Activated T-helper 2 cell treated with anti-CD3 and anti-CD28 coated beads, Interferon-gamma antibody, Interleukin-2, Interleukin-4, amounts not matched to agents 10 μg/mL and 5 μg/mL and 100 μg/mL, durations not matched to agents 14 hours and 24 hours and 36 hours (primary cell): ENCODE results near the gene SEMA4D. TPM values are rescaled to one million over a fixed set of nuclear protein-coding genes. Genes with fewer than 3 reads are reported as not detected.

ENCODE experiments used
- DNase-seq: peaks from one replicate; pipeline ENCODE4 v3.0.0; 2021; ENCODE audit warnings: low spot score
- H3K27ac Mint-ChIP-seq: one replicate; pipeline ENCODE4 v1.8.0; 2021; ENCODE audit warnings: mixed read lengths
- H3K27me3 Mint-ChIP-seq: one replicate; pipeline ENCODE4 v1.8.0; 2021; ENCODE audit warnings: low read depth, mixed read lengths
- H3K36me3 Mint-ChIP-seq: one replicate; pipeline ENCODE4 v1.8.0; 2021; ENCODE audit warnings: low read depth, mixed read lengths
- H3K4me1 Mint-ChIP-seq: one replicate; pipeline ENCODE4 v1.8.0; 2021; ENCODE audit warnings: low read depth, mixed read lengths
- H3K4me3 Mint-ChIP-seq: one replicate; pipeline ENCODE4 v1.8.0; 2021; ENCODE audit warnings: low read depth, mild to moderate bottlenecking, moderate library complexity, mixed read lengths
- H3K9me3 Mint-ChIP-seq: one replicate; pipeline ENCODE4 v1.8.0; 2021; ENCODE audit warnings: mixed read lengths
- intact Hi-C: fragments of 100-400 bp; cut with micrococcal nuclease; formaldehyde crosslinking; loops from one replicate; pipeline ENCODE4 v1.15.1; 2023
- total RNA-seq: library from RNA; stranded (reverse); gene quantifications from 2 replicates; pipeline ENCODE4 v1.2.3, GENCODE V29; 2022

SEMA4D gene
- total RNA-seq, 1 donor from 2014 or later = 317 TPM

- H3K9me3 Mint-ChIP-seq = no peaks in the 10 kb centered on the region
- no peak for DNase-seq
- H3K4me3 Mint-ChIP-seq = peak overlapping the region; percentile 97
- intact Hi-C loops = loop anchor here (2.0 to 5.0 kb wide), 2 partner anchors 166 to 191 kb away; no protein-coding TSS in a partner anchor
- peak overlapping the region; percentile 100 for H3K27ac Mint-ChIP-seq
- peaks cover 46% of the 10 kb centered on the region for H3K4me1 Mint-ChIP-seq
- H3K36me3 Mint-ChIP-seq = peaks cover 66% of the 10 kb centered on the region
- no peaks in the 10 kb centered on the region for H3K27me3 Mint-ChIP-seq
Observed at GRCh38 chr9:89311346-89312221, 186.3 kb downstream of the SEMA4D start.

Other genes with a start within 250 kb of the SEMA4D start
- gene CKS2, start 186.9 kb downstream of the SEMA4D start, total RNA-seq = 172 and 177 TPM in 2 replicates
- 51.3 and 53.5 TPM in 2 replicates for gene SECISBP2, start 179.6 kb downstream of the SEMA4D start, total RNA-seq
- gene GADD45G, start 106.9 kb upstream of the SEMA4D start, total RNA-seq = 18.4 and 19.9 TPM in 2 replicates